Right lobe of liver (tissue), 4 donors: ENCODE data around the gene C1QTNF1.

Experiments used
- CTCF ChIP-seq, 4 donors: fragments of 200-600 bp in 3 of 4; fragments of 450-650 bp in 1 of 4; IDR thresholded peaks; one replicate each; pipeline versions ENCODE4 v1.5.1 to v1.8.0; 2016 to 2022; ENCODE audit warnings: antibody characterized with exemption in 4 of 4, mild to moderate bottlenecking in 2 of 4
- POLR2A ChIP-seq: fragments of 450-650 bp; IDR thresholded peaks from one replicate; pipeline ENCODE4 v1.6.1; 2017; ENCODE audit warnings: antibody characterized with exemption, mild to moderate bottlenecking
- donor health status: DM: no; HTN: no; CAD: no.
- donor health status: DM: no; HTN: no; CAD: no.
- donor health status: DM: no; HTN: yes; CAD: no.

DNA sequence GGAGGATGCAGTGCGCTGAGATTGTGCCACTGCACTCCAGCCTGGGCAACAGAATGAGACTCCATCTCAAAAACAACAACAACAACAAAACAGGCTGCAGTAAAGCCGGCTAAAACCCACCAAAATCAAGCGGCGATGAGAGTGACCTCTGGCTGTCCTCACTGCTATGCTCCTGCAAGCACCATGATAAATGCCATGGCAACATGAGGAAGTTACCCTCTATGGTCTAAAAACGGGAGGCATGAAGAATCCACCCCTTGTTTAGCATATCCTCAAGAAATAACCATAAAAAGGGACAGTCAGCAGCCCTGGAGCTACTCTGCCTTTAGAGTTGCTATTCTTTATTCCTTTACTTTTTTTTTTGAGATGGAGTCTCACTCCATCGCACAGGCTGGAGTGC, 35.8 kb upstream of the C1QTNF1 start:
- TF ChIP-seq POLR2A = no peak
- TF ChIP-seq CTCF (IDR thresholded peaks at IDR 0.05) = no peak
